ENCODE results near the gene SLC6A13.

The SLC6A13 gene

DNA sequence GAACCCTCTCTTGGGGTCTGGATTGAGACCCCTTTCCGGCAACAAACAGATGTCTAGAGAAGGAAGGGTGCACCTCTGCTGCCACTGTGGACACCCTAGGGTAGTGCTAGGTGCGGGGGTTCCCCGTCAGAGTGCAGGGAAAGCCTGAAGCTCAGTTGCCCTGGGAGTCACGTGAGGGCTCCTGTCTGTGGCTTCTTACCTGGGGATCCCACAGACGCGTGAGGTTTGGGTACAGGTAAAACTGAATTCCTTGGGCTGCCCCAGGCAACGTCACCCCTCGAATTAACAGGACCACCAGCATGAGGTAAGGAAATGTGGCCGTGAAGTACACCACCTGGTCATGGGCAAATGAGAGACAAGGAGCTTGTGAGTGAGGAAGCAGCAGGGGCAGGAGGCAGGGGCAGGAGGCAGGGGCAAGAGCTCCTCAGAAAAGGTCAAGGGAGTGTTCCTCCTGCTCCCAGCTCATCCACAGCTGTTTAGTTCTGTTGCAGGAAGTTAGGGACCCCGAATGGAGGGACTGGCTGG, 27.7 kb downstream of the SLC6A13 start:
- no peak for DNase-seq (ENCODE audit: low read depth in 1 of 2, low spot score in 1 of 2)

DNA sequence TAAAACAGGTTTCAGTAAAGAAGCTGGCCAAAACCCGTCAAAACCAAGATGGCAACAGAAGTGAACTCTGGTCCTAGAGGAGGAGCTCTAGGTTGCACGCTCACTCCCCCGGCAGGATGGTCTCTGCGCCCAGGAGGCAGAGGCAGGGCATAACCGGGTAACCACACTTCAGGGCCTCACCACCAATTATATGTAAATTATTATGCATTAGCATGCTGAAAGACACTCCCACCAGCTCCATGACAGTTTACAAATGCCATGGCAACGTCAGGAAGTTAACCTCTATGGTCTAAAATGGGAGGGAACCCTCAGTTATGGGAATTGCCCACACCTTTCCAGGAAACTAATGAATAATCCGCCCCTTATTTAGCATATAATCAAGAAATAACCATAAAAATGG, 28.6 kb downstream of the SLC6A13 start:
- no peak for DNase-seq (ENCODE audit: low read depth in 1 of 2, low spot score in 1 of 2)

DNA sequence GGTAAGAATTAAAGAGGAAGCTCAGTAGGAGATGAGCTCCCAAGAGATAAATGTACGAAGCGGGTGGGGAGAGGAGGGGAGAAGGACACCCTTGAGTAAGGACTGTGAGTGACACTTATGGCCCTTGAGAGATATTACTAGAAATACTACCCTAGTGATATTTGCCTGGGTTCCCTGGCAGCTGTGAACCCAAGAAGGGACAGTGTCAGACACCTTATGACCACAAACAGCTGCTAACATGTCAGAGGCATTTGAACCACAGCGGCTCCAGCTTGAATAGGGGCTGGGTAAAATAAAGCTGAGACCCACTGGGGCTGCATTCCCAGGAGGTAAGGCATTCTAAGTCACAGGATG, 29.0 kb downstream of the SLC6A13 start:
- DNase-seq (ENCODE audit: low read depth in 1 of 2, low spot score in 1 of 2) = no peak

DNA sequence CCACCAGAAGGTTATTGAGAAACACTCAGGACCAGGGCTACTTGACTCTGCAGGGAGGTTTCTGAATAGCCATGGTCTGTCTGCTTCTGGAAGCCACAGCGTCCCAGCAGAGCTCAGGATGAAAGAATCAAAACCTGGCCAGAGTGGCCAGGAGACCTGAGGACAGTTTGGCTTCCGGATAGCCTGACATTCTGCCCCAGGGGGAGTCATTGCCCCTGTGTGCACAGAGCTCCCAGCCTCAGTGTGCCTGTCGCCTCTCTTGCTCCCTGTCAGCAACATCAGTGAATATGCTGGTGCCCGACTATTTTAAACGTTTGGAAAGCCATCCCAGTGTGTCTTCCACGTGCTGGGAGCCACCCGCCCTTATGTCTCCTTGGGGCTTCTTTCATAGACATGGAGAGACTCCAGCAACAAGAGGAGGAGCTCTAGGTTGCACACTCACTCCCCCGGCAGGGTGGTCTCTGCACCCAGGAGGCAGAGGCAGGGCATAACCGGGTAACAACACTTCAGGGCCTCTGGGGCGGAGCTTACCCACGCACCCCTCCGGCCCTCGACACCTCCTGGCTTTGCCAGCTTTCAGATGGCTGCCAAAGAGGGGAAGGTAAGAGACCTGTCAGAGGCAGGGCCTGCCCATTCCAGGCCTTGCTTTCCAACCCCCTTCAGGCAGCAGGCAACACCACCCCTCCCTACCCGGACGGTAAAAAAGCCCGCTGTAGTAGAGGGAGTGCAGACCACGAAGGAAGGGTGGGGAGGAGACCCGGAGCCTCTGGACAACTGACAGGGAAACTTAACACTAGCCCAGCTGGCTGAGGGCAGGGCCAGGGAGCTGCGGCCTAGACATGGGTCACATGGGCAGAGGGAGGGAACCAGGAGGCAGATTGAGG, 29.7 kb downstream of the SLC6A13 start:
- DNase-seq (ENCODE audit: low read depth in 1 of 2, low spot score in 1 of 2) = no peak

DNA sequence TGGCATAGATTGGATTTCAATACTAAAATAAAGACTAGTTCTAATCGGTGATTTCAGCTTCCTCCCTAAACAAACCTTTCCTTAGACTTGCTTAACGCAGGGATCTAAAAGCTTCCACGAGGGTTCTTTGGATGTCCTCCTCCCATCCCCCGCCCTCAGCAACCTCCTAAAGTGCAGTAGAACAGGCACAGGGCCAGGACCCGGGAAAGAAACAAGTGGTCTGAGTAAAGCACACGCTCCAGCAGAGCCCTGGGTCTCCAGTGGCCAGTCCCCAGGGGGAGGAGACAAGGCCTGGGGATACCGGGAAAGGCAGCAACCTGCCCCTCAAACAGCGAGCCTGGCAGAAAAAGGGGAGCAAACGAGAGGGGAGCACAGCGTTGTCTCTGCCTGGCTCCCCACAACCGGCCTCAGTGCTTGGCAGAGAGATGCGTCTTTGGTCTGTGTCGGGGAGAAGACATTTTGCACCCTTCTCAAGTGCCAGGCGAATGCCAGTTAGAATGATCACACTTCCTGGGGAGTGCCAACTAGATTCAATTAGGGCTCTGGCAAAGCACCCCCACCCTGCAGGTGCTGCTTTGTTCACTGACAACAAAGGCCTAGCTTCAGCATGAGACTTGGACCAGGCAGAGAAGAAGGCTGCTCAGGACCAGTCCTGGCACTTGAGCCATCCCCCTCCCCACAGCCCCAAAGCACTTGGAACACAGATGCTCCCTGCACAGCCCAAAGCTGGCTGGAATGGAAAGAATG, 31.5 kb downstream of the SLC6A13 start:
- DNase-seq (ENCODE audit: low read depth in 1 of 2, low spot score in 1 of 2) = no peak

DNA sequence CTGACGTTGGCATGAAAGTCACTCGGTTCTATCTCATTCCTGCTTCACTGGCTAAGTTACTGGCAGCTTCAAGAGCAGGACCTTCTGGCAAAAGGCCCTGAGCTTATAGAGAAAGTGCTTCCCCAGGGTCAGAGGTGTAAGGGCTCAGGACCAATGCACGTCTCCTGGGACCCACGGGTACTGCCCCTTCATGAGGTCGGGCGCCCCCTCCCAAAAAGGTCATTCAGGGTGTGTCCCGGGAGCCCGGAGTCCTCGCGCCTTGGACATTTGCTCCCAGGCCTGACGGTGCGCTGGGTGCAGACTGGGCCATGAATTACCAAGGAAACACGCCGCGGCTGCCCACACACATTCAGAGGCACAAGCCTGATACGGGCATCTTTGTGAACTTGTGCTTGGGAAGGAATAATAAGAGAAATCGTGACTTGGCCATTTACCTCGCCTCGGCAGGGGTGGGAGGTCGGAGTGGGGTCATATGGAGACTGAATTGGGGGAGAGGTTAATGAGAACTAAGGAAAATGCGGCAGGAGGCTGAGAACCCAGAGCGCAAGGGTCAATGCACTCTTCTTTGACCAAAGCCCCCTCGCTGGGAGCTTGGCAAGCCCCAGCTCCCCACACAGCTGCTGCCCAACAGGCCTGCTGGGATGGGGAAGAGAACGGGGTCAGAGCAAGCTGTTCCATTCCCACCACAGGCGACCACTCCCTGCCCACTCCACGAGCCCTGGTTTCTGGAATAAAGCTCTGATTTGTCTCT, 33.0 kb downstream of the SLC6A13 start:
- DNase-seq (ENCODE audit: low read depth in 1 of 2, low spot score in 1 of 2) = no peak

DNA sequence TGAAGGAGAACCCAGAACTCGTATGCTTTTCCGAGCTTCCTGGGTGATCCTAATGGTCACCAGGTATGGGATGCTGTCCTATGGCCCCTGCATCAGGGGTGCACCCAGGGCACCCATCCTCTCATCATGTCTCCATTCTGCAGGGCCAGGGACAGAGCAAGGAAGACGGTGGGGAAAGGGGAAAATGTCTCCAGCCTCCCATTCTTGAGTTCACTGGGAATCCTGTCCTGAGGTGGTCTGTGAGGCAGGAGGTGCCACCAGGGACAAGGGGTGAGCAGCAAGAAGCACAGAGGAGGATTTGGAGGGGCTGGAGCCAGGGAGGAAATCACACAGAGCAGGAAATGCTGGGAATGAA, 33.8 kb downstream of the SLC6A13 start:
- DNase-seq (ENCODE audit: low read depth in 1 of 2, low spot score in 1 of 2) = no peak

DNA sequence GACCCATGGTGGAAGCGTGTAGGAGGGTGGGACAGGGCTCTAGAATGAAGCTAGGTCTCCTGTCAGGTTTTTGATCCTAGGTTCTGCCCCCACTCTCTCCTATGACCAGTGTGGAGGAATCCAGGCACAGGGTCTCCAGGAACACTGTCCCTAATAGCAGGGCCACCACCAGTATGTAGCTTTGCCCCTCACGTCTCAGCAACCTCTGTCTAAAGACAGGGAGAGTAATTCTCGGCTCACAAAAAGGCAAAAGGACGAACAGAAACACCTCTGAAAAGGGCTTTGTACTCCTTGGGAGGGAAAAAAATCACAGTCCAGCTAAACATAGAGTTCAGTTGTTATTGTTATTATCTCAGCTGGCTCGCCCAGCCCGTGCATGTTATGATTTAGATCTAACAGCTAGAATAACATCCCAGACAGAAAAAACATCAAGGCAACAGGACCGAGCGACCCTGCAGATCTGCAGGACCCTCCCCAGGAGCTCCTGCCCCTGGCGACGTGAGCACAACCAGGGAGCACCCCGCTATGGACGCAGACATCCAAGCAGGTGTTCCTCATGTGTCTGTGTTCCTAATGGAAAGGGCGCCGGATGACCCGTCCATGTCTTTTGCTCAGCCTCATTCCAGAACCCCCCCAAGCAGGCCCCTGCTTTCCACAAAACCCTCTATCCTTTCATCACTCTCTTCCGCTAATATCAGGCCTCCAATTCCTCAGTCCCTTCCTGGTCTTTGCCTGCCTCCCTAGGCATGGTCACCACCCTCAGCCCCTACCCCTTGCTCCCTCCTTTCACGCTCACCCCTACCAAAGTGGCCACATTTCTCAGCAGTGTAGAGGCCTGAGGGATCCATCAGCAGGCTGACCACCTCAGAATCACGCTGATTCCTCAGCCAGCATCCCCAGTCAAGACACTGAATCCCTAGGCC, 34.5 kb downstream of the SLC6A13 start:
- DNase-seq (ENCODE audit: low read depth in 1 of 2, low spot score in 1 of 2) = no peak

DNA sequence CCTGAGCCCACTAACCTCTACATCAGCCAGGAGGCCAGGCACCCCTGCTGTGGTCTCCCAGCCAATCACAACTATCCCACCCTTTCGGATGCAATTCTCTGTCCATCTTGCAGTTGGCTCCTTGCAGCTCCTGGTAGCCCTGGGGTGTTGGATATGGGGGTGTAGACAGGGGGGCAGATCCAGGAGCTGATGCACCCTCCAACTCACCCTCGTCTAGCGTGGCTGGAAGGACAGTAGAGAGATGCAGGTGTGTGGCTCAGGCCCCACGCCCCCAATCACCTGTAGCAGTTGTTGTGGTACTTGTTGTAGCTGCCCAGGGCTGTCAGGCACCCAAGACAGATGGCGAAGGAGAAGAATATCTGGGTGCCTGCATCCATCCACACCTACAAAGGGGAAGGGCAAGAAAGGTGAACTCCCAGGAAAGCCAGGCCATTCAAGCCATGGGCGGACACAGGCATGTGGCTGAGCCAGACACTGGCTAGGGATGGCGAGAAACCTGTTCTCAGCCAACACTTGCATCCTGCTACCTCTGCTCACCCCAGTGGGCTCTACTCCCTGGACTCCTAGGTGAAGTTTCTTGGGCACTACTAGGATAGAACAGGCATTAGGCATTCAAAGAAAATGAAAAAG, 35.2 kb downstream of the SLC6A13 start:
- DNase-seq (ENCODE audit: low read depth in 1 of 2, low spot score in 1 of 2) = no peak

DNA sequence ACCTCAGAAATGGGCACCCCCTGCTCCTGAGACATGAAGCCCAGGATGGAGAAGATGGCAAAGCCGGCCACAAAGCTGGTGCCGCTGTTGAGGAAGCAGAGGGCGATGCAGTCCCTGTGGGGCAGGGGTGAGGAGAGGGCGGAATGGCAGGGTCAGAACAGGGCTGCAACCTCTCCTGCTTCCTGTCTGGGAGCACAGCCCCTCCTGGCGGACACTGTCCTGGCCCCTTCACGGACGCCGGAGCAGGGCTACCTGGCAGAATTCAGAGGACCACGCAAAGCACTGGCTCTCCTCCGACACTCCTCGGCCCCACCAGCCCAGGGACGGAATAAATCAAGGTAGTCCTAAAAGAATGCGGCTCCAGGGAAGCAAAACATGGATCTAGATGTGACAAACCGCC, 36.2 kb downstream of the SLC6A13 start:
- DNase-seq (ENCODE audit: low read depth in 1 of 2, low spot score in 1 of 2) = no peak

DNA sequence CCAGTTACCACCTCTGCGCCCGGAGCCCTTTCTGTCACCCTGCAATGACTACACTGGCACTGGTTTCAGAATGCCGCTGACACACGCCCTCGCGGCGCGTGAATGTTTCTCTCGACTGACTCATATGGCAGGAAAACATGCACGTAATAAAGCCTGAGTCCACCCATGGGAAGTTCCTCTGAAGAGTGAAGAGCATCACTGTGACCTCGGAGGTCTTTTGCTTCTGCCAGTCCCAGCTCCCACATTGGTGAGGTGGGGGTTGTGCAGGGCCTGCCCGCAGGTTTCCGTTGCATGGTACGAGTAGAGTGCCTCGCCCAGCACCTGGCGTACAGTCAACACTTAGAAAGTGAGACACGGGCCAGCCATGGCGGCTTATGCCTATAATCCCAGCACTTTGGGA, 37.6 kb downstream of the SLC6A13 start:
- DNase-seq (ENCODE audit: low read depth in 1 of 2, low spot score in 1 of 2) = no peak

DNA sequence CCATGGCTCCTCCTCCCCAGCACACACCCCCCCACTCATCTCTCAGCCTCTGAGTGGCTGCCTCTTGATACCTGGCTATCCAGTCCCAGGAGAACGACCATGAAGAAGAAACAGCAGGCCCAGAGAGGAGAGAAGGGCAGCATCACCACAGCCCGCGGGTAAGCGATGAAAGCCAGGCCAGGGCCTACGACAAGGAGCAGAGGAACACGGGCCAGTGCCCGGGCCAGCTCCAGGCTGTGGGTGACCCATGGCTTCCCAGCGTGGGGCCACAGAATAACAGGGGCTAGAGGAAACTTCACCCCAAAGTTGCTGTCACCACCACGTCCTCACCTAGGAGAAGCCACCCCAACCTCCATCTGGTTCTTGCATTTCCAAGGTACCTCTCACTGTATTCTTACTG, 38.3 kb downstream of the SLC6A13 start:
- DNase-seq (ENCODE audit: low read depth in 1 of 2, low spot score in 1 of 2) = no peak

DNA sequence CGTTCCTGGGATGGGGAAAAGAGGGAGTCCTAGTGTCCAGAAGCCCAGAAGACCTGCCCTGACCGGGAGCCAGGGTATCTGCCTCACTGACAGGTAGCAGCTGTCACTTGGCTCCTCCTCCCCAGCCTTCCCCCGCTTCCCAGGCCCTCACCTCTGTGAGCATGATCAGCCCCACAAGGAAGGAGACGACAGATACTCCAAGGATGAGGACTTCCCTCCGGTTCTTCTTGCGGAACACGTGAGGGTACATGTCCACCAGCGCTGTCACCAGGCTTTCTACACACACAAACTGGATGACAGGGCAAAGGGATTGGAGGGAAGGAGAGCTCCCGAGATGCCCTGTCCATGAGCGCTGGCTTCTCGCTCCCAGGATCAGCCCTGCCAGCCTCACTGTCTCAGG, 38.8 kb downstream of the SLC6A13 start:
- no peak for DNase-seq (ENCODE audit: low read depth in 1 of 2, low spot score in 1 of 2)

DNA sequence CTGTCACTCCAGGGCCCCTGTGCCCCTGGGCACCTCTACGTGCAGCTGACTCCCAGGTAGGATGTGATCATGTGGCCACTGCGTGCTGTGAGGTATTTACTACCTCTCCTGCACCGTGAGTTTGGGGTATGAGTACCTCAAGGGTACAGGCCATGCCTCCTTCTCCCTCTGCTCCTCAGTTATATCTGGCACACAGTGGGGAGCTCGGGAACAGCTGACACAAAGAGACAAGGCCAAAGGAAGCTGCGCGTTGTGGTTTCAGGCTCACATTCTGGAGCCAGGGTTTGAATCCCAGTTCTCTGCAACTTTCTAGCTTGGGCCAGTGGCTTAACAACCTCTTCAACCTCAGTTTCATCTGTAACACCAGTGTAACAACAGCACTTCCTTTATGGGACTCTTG, 40.9 kb downstream of the SLC6A13 start:
- DNase-seq (ENCODE audit: low read depth in 1 of 2, low spot score in 1 of 2) = no peak

DNA sequence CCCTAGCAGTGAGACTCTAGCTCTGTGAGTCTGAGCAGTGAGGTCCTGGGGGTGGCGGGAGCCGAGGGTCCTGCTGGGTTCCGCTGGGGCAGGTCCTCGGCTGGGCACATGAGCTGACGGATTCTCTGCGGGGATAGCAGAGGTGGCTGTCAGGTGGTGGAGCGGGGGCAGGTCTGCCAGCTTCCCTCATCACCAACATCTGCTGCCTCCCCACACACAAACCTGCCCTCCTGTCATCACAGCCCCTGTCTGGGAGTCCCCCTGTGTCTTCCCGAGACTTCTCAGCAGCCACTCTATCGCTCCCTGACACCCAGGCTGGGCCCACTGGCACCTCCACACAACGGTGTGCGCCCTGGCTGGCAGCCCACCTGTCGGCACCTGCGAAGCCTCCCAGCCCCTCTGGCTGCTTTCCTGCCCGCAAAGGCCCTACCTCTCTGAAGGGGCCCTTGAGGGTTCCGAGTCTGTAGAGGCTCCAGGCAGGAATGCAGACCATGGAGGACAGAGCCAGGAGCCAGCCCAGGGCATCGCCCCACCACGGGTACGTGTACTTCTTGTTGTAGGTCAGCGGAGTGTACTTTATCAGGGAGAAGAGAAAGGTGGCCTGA, 41.6 kb downstream of the SLC6A13 start:
- no peak for DNase-seq (ENCODE audit: low read depth in 1 of 2, low spot score in 1 of 2)

DNA sequence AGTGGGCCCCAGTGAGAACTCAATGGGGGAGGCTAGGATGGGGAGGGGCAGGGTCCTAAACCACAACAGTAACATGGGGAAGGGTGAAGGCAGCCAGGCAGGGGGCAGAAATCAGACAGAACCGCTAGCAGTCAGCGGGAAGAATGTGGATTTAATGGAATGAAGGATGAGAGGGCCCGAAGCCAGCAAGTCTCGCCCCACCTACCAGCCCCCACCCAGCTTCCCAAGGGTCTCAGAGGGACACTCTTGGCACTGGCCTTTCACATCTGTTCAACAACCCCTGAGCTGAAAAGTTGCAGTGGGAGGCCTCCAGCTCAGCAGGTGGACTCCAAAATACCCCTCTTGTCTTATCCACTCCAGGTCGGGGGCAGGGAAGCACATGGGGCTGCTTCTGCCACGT, 42.1 kb downstream of the SLC6A13 start:
- DNase-seq (ENCODE audit: low read depth in 1 of 2, low spot score in 1 of 2) = no peak

DNA sequence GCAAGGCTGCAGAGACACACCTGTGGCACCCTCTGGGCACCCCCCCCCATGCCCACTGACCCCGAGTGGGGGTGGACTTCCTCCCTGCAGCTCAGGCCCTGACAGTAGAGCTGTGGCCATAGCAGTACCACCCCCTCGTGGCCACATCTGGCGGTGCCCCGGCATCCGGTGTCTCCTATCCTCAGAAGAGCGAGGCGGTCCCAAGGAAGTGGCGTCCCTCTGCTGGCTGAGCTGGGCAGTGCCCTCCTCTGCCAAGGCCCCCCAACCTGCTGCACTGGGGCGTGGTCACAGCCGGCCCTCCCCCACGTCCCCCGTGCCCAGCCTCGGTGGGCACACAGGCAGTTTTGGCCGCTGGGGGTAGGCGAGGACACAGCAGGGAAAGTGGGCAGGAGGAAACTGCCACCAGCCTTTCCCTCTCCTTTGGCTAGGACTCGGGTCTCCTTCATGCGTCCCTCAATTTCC, 42.7 kb downstream of the SLC6A13 start:
- no peak for DNase-seq (ENCODE audit: low read depth in 1 of 2, low spot score in 1 of 2)

DNA sequence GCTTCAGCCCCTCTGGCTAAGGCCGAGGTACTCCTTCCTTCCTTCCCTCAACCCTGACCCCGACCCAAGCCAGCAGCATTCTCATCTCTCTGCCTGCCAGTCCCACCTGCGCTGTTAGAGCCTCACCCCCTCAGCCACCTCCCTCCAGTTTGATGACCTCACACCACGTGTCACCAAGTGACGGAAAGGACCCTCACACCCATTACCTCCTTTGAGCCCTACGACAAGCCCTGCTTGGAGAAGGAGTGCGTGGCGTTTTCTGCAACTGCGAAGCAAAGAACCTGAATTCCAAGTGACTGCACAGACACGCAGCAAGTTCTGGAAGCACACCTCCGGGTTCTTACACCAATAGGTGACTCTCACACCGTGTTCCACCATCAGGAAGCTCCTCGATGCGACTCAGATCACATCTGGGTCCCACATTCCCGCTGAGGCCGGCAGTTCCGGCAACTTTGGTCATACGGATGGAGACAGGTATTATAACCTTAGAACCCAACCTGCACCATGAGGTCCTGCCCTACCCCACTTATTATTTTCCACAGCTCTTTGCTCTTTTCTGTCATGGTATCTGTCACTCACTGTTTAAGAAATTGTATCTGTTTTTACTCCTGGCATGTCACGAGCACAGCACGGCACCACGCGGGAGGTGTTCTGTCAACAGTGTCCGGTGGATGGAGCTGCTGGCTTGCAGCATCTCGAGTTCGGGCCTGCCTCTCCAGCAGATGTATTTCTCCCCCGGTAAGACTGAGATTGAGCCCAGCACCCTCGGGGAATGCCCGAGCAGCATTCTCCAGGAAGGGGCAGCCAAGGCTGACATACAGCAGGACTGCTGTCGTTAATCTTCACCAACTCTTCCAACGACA, 43.7 kb downstream of the SLC6A13 start:
- no peak for DNase-seq (ENCODE audit: low read depth in 1 of 2, low spot score in 1 of 2)

DNA sequence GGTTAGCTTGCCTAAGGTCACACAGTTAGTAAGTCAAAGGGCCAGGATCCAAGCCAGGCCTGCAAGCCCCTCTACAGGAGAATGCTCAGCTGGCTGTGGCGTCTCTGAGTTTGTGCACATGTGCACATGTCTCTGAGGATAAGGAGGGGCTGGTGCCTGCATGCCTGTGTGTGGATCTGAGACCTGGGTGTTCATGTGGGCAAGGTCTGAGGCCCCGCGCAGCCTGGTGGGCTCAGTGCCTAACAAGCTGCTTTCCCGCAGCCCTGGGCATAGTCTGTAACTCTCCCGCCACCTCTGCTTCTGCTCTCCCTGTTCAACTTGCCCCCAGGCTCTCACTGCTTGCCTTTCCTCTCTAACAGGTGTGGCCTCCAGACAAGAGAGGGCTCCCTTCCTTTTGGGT, 44.4 kb downstream of the SLC6A13 start:
- no peak for DNase-seq (ENCODE audit: low read depth in 1 of 2, low spot score in 1 of 2)
